ENCODE results near the gene LRRIQ3. TPM values are rescaled to one million over a fixed set of nuclear protein-coding genes. Genes with fewer than 3 reads are reported as not detected.

Gene LRRIQ3
- total RNA-seq, 1 experiment from 2014 or later: 0.26 TPM

GRCh38 chr1:74091371-74091770 is 106.6 kb downstream of the LRRIQ3 start:
- Histone ChIP-seq H4K20me1 (ENCODE audit: control insufficient read depth, insufficient read depth, insufficient read length) (no peaks in the 10 kb centered on the region), H4K5ac (ENCODE audit: insufficient read length, low read depth, low read length) (no peak overlapping the region), H3K4me2 (ENCODE audit: insufficient read depth, insufficient read length, low read length) (no peak overlapping the region), H3K27ac (ENCODE audit: insufficient read length, low read depth, low read length) (no peak overlapping the region), H2BK120ac (ENCODE audit: low read depth, low read length, poor library complexity, severe bottlenecking) (no peak overlapping the region), H2BK20ac (ENCODE audit: low read depth, low read length, poor library complexity, severe bottlenecking) (no peak overlapping the region), H3K14ac (ENCODE audit: insufficient read depth, low read length) (no peak overlapping the region), H3K79me2 (ENCODE audit: insufficient read depth, low read length) (no peaks in the 10 kb centered on the region), H3K23me2 (ENCODE audit: insufficient read length, low read depth, low read length, poor library complexity, severe bottlenecking) (no peaks in the 10 kb centered on the region), H2BK12ac (ENCODE audit: insufficient read length, low read depth, low read length) (no peak overlapping the region), H3K23ac (ENCODE audit: insufficient read length, low read depth, low read length) (no peak overlapping the region), H2BK15ac (ENCODE audit: low read depth, low read length) (no peak overlapping the region), H4K91ac (ENCODE audit: insufficient read length, low read depth, low read length) (no peak overlapping the region), H3T11ph (ENCODE audit: low read length) (no peak overlapping the region), H3K9me3 (ENCODE audit: control insufficient read depth, low read depth, low read length) (peaks cover 5% of the 10 kb centered on the region), H3K27me3 (ENCODE audit: insufficient read depth, low read length) (no peaks in the 10 kb centered on the region), H3K4me1 (ENCODE audit: insufficient read depth, low read length) (no peaks in the 10 kb centered on the region), H3K4ac (ENCODE audit: low read depth, low read length) (no peak overlapping the region), H3K56ac (ENCODE audit: insufficient read length, low read depth, low read length) (no peak overlapping the region), H4K8ac (replicated peaks; ENCODE audit: insufficient read length, low read depth, low read length) (no peak overlapping the region), H3K18ac (ENCODE audit: insufficient read length, low read depth, low read length) (no peak overlapping the region), H2AFZ (ENCODE audit: low read length) (no peak overlapping the region), H3K9ac (ENCODE audit: extremely low read depth, insufficient read length, low read length) (no peak overlapping the region), H2AK5ac (ENCODE audit: insufficient read length, low read length) (no peak overlapping the region), H2BK5ac (ENCODE audit: insufficient read length, low read length) (no peak overlapping the region), H3K79me1 (ENCODE audit: insufficient read depth, low read depth, low read length, poor library complexity, severe bottlenecking) (no peaks in the 10 kb centered on the region)
- H3K9me3 Mint-ChIP-seq: peaks cover 29 to 33% of the 10 kb centered on the region in 2 experiments
- H3K27me3 Mint-ChIP-seq (ENCODE audit: low read depth): no peaks in the 10 kb centered on the region
- H3K27ac Mint-ChIP-seq: no peak overlapping the region
- H3K4me3 Mint-ChIP-seq: no peak overlapping the region
- no CpG with 5 or more reads among the region's 1 CpG for WGBS (ENCODE audit: extremely low coverage, insufficient read length, low lambda C conversion rate)
- no peak for TF ChIP-seq CTCF (conservative IDR thresholded peaks at IDR 0.05)
- no peak for DNase-seq
- H3K36me3 Mint-ChIP-seq (ENCODE audit: insufficient read depth in 1 of 3, low read depth in 3 of 3): peaks cover 3 to 17% (median 6%) of the 10 kb centered on the region in 3 experiments; a peak in 5 of 7 replicates
- no peaks in the 10 kb centered on the region for H3K4me1 Mint-ChIP-seq

All from H9 (cell line).